Activated CD4-positive, alpha-beta T cell treated with anti-CD3 and anti-CD28 coated beads, Interleukin-2, amount 10 ng/mL, durations not matched to agents 7 days and 5 days (primary cell): ENCODE data around the gene PLA2G4D. TPM values are rescaled to one million over a fixed set of nuclear protein-coding genes. Genes with fewer than 3 reads are reported as not detected.
A peak's percentile ranks its signal among the peaks of the same experiment; 100 is the strongest.

Experiments used
- CTCF ChIA-PET: fragments of 350-600 bp; sonication (Branson Sonifier 250); formaldehyde crosslinking; loops from one replicate; lab custom pipeline; 2021; ENCODE audit warnings: antibody characterized with exemption; lab: Charles Lee
- POLR2A ChIA-PET: fragments of 350-600 bp; sonication (Branson Sonifier 250); formaldehyde crosslinking; loops from one replicate; lab custom pipeline; 2021; ENCODE audit warnings: antibody characterized with exemption; lab: Charles Lee
- DNase-seq: peaks from one replicate; pipeline ENCODE4 v3.0.0-alpha.2; 2020
- H3K27ac Mint-ChIP-seq: one replicate; pipeline ENCODE4 v1.8.0; 2021; ENCODE audit warnings: mild to moderate bottlenecking, moderate library complexity, mixed read lengths
- H3K27me3 Mint-ChIP-seq: one replicate; pipeline ENCODE4 v1.8.0; 2021; ENCODE audit warnings: mixed read lengths
- H3K36me3 Mint-ChIP-seq: one replicate; pipeline ENCODE4 v1.8.0; 2021; ENCODE audit warnings: low read depth, mixed read lengths
- H3K4me1 Mint-ChIP-seq: one replicate; pipeline ENCODE4 v1.8.0; 2021; ENCODE audit warnings: mixed read lengths
- H3K4me3 Mint-ChIP-seq: one replicate; pipeline ENCODE4 v1.8.0; 2021; ENCODE audit warnings: mild to moderate bottlenecking, moderate library complexity, mixed read lengths
- H3K9me3 Mint-ChIP-seq: one replicate; pipeline ENCODE4 v1.8.0; 2021; ENCODE audit warnings: mixed read lengths
- total RNA-seq, 2 experiments: library from RNA; stranded (reverse); gene quantifications; one replicate each; pipeline ENCODE4 v1.2.3, GENCODE V29; 2021

Gene PLA2G4D
- total RNA-seq, 2 experiments from 2014 or later, result not detected

GRCh38 chr15:42064271-42064670, 30.1 kb downstream of the PLA2G4D start:
- ChIA-PET CTCF (interaction anchor here (1.1 to 1.2 kb wide), 2 partner anchors 13 to 75 kb away, joined by 3 read pairs; no protein-coding TSS in a partner anchor), POLR2A (no interaction called here)
- no peaks in the 10 kb centered on the region for H3K9me3 Mint-ChIP-seq
- H3K27me3 Mint-ChIP-seq, result peaks cover 16% of the 10 kb centered on the region
- peaks cover 7% of the 10 kb centered on the region for H3K4me1 Mint-ChIP-seq
- H3K4me3 Mint-ChIP-seq, result no peak overlapping the region
- DNase-seq, result no peak
- H3K36me3 Mint-ChIP-seq, result no peaks in the 10 kb centered on the region
- H3K27ac Mint-ChIP-seq, result no peak overlapping the region

- Mint-ChIP-seq H3K9me3 (no peaks in the 10 kb centered on the region), H3K27ac (no peak overlapping the region), H3K4me1 (peaks cover 7% of the 10 kb centered on the region), H3K4me3 (no peak overlapping the region), H3K27me3 (peaks cover 21% of the 10 kb centered on the region), H3K36me3 (no peaks in the 10 kb centered on the region)
- no peak for DNase-seq
- POLR2A ChIA-PET, result no interaction called here
- CTCF ChIA-PET, result interaction anchor here (0.7 to 1.2 kb wide), 8 partner anchors 11 to 411 kb away, joined by 3 to 4 read pairs (median 3); no protein-coding TSS in a partner anchor
Observed at GRCh38 chr15:42063122-42063848, 31.1 kb downstream of the PLA2G4D start.

- Mint-ChIP-seq H3K27me3 (peaks cover 27% of the 10 kb centered on the region), H3K4me3 (no peak overlapping the region), H3K36me3 (no peaks in the 10 kb centered on the region), H3K27ac (no peak overlapping the region), H3K4me1 (peaks cover 7% of the 10 kb centered on the region), H3K9me3 (no peaks in the 10 kb centered on the region)
- ChIA-PET POLR2A (no interaction called here), CTCF (interaction anchor here (0.7 to 1.2 kb wide), 5 partner anchors 10 to 68 kb away, joined by 3 read pairs; no protein-coding TSS in a partner anchor)
- no peak for DNase-seq
Observed at GRCh38 chr15:42062284-42062806, 32.0 kb downstream of the PLA2G4D start.

GRCh38 chr15:42060797-42061196, 33.6 kb downstream of the PLA2G4D start:
- Mint-ChIP-seq H3K4me3 (no peak overlapping the region), H3K9me3 (no peaks in the 10 kb centered on the region), H3K27me3 (peaks cover 32% of the 10 kb centered on the region), H3K36me3 (no peaks in the 10 kb centered on the region), H3K4me1 (peaks cover 8% of the 10 kb centered on the region), H3K27ac (no peak overlapping the region)
- POLR2A ChIA-PET, result no interaction called here
- no peak for DNase-seq
- CTCF ChIA-PET, result interaction anchor here (1.5 to 2.6 kb wide), 2 partner anchors 71 to 287 kb away, joined by 4 to 8 read pairs; partner anchors contain the start of gene MAPKBP1

GRCh38 chr15:42060477-42060763, 33.9 kb downstream of the PLA2G4D start:
- no peak overlapping the region for H3K4me3 Mint-ChIP-seq
- no peak for DNase-seq

GRCh38 chr15:42059661-42060476, 34.5 kb downstream of the PLA2G4D start:
- Mint-ChIP-seq H3K4me3 (no peak overlapping the region), H3K4me1 (peaks cover 8% of the 10 kb centered on the region), H3K36me3 (no peaks in the 10 kb centered on the region), H3K27me3 (peaks cover 37% of the 10 kb centered on the region), H3K27ac (no peak overlapping the region), H3K9me3 (no peaks in the 10 kb centered on the region)
- ChIA-PET POLR2A (no interaction called here), CTCF (interaction anchor here (0.6 to 2.6 kb wide), 4 partner anchors 70 to 286 kb away, joined by 3 to 8 read pairs (median 4); partner anchors contain the start of genes MAPKBP1 and PLA2G4B)
- peak; percentile 75 for DNase-seq

More at GRCh38 chr15:42060477-42060763, 33.9 kb downstream of the PLA2G4D start:
- H3K36me3 Mint-ChIP-seq, result no peaks in the 10 kb centered on the region
- H3K27me3 Mint-ChIP-seq, result peaks cover 32% of the 10 kb centered on the region
- ChIA-PET POLR2A (no interaction called here), CTCF (interaction anchor here (0.6 to 2.6 kb wide), 3 partner anchors 71 to 286 kb away, joined by 3 to 8 read pairs (median 4); partner anchors contain the start of genes MAPKBP1 and PLA2G4B)
- H3K9me3 Mint-ChIP-seq, result no peaks in the 10 kb centered on the region
- H3K4me1 Mint-ChIP-seq, result peaks cover 8% of the 10 kb centered on the region
- no peak overlapping the region for H3K27ac Mint-ChIP-seq

- H3K27me3 Mint-ChIP-seq, result peaks cover 42% of the 10 kb centered on the region
- no peaks in the 10 kb centered on the region for H3K36me3 Mint-ChIP-seq
- H3K27ac Mint-ChIP-seq, result no peak overlapping the region
- H3K4me3 Mint-ChIP-seq, result no peak overlapping the region
- ChIA-PET CTCF (interaction anchor here (1.3 to 2.6 kb wide), 2 partner anchors 69 to 189 kb away, joined by 3 to 8 read pairs; no protein-coding TSS in a partner anchor), POLR2A (no interaction called here)
- DNase-seq, result no peak
- H3K9me3 Mint-ChIP-seq, result no peaks in the 10 kb centered on the region
- H3K4me1 Mint-ChIP-seq, result peaks cover 8% of the 10 kb centered on the region
Observed at GRCh38 chr15:42058791-42059190, 35.6 kb downstream of the PLA2G4D start.

GRCh38 chr15:42057799-42058646, 36.3 kb downstream of the PLA2G4D start:
- CTCF ChIA-PET, result interaction anchor here (1.3 to 2.6 kb wide), 5 partner anchors 11 to 188 kb away, joined by 3 to 20 read pairs (median 4); no protein-coding TSS in a partner anchor
- no peaks in the 10 kb centered on the region for H3K9me3 Mint-ChIP-seq
- no peak overlapping the region for H3K4me3 Mint-ChIP-seq
- no peak overlapping the region for H3K27ac Mint-ChIP-seq
- no peaks in the 10 kb centered on the region for H3K36me3 Mint-ChIP-seq
- peaks cover 8% of the 10 kb centered on the region for H3K4me1 Mint-ChIP-seq
- peaks cover 40% of the 10 kb centered on the region for H3K27me3 Mint-ChIP-seq
- POLR2A ChIA-PET, result no interaction called here
- DNase-seq, result no peak

GRCh38 chr15:42056934-42057798, 37.2 kb downstream of the PLA2G4D start:
- H3K4me3 Mint-ChIP-seq, result peak overlapping the region; percentile 13
- no peaks in the 10 kb centered on the region for H3K9me3 Mint-ChIP-seq
- peaks cover 40% of the 10 kb centered on the region for H3K27me3 Mint-ChIP-seq
- H3K4me1 Mint-ChIP-seq, result peaks cover 8% of the 10 kb centered on the region
- H3K36me3 Mint-ChIP-seq, result no peaks in the 10 kb centered on the region
- POLR2A ChIA-PET, result no interaction called here
- CTCF ChIA-PET, result interaction anchor here (0.7 to 2.6 kb wide), 6 partner anchors 10 to 280 kb away, joined by 3 to 20 read pairs (median 4); no protein-coding TSS in a partner anchor
- no peak overlapping the region for H3K27ac Mint-ChIP-seq
- peak; percentile 47 for DNase-seq

GRCh38 chr15:42053914-42054313, 40.4 kb downstream of the PLA2G4D start:
- Mint-ChIP-seq H3K9me3 (no peaks in the 10 kb centered on the region), H3K27ac (no peak overlapping the region), H3K4me3 (no peak overlapping the region), H3K4me1 (peaks cover 3% of the 10 kb centered on the region), H3K27me3 (peaks cover 37% of the 10 kb centered on the region), H3K36me3 (no peaks in the 10 kb centered on the region)
- ChIA-PET CTCF (interaction anchor here (1.0 to 1.3 kb wide), 3 partner anchors 11 to 64 kb away, joined by 3 to 6 read pairs (median 4); no protein-coding TSS in a partner anchor), POLR2A (no interaction called here)
- DNase-seq, result no peak

GRCh38 chr15:42053010-42053409, 41.4 kb downstream of the PLA2G4D start:
- Mint-ChIP-seq H3K27me3 (peaks cover 33% of the 10 kb centered on the region), H3K27ac (no peak overlapping the region), H3K4me1 (peaks cover 3% of the 10 kb centered on the region), H3K9me3 (no peaks in the 10 kb centered on the region), H3K36me3 (no peaks in the 10 kb centered on the region), H3K4me3 (no peak overlapping the region)
- CTCF ChIA-PET, result interaction anchor here (0.7 to 1.6 kb wide), 5 partner anchors 10 to 112 kb away, joined by 3 to 6 read pairs (median 4); no protein-coding TSS in a partner anchor
- DNase-seq, result no peak
- POLR2A ChIA-PET, result no interaction called here
